Left ventricle myocardium inferior (tissue), 1 donor: ENCODE results near the gene TBCD. TPM values are rescaled to one million over a fixed set of nuclear protein-coding genes. Genes with fewer than 3 reads are reported as not detected.

ENCODE experiments used
- DNase-seq: peaks from one replicate; pipeline ENCODE4 v3.0.0-alpha.2; 2020
- H3K27ac ChIP-seq: fragments of 200-600 bp; replicated peaks from 2 replicates; pipeline ENCODE4 v1.8.0; 2021
- H3K27me3 ChIP-seq: fragments of 200-600 bp; 2 replicates; pipeline ENCODE4 v1.8.0; 2021; ENCODE audit warnings: low read depth
- H3K36me3 ChIP-seq: fragments of 200-600 bp; 2 replicates; pipeline ENCODE4 v1.8.0; 2021
- H3K4me1 ChIP-seq: fragments of 200-600 bp; 2 replicates; pipeline ENCODE4 v1.8.0; 2021
- H3K4me3 ChIP-seq: fragments of 200-600 bp; 2 replicates; pipeline ENCODE4 v1.8.0; 2021; ENCODE audit warnings: mild to moderate bottlenecking, moderate library complexity
- H3K9me3 ChIP-seq: fragments of 200-600 bp; replicated peaks from 2 replicates; pipeline ENCODE4 v1.8.0; 2021
- intact Hi-C: fragments of 100-400 bp; cut with micrococcal nuclease; formaldehyde crosslinking; loops from one replicate; pipeline ENCODE4 v1.11.0; 2022
- total RNA-seq: library from RNA; stranded (reverse); fragmentation: NEBNext Ultra II Directional; extraction: Animal tissue kit (Norgen Biotek cat#: 25700); gene quantifications from one replicate; pipeline ENCODE4 v1.2.1, GENCODE V29; 2021
- TF ChIP-seq, protein P1 (sequence below): fragments of 200-600 bp; IDR thresholded peaks from 2 replicates; pipeline ENCODE4 v1.8.0; 2021; ENCODE audit warnings: antibody characterized with exemption, mild to moderate bottlenecking, borderline replicate concordance
- donor health status: DM: no; HTN: yes; CAD: no; lungs with severe emphysema.

TBCD gene
- total RNA-seq, 1 donor from 2014 or later: 48.0 TPM

- Histone ChIP-seq H3K36me3 (peaks cover 20% of the 10 kb centered on the region), H3K27ac (no peak overlapping the region), H3K9me3 (no peaks in the 10 kb centered on the region), H3K4me3 (no peak overlapping the region), H3K27me3 (no peaks in the 10 kb centered on the region), H3K4me1 (peaks cover 20% of the 10 kb centered on the region)
- intact Hi-C loops: no loop called here
- no peak for DNase-seq
- TF ChIP-seq, protein P1, sequence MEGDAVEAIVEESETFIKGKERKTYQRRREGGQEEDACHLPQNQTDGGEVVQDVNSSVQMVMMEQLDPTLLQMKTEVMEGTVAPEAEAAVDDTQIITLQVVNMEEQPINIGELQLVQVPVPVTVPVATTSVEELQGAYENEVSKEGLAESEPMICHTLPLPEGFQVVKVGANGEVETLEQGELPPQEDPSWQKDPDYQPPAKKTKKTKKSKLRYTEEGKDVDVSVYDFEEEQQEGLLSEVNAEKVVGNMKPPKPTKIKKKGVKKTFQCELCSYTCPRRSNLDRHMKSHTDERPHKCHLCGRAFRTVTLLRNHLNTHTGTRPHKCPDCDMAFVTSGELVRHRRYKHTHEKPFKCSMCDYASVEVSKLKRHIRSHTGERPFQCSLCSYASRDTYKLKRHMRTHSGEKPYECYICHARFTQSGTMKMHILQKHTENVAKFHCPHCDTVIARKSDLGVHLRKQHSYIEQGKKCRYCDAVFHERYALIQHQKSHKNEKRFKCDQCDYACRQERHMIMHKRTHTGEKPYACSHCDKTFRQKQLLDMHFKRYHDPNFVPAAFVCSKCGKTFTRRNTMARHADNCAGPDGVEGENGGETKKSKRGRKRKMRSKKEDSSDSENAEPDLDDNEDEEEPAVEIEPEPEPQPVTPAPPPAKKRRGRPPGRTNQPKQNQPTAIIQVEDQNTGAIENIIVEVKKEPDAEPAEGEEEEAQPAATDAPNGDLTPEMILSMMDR: no peak
Observed at GRCh38 chr17:82779541-82779940, 27.7 kb downstream of the TBCD start.

GRCh38 chr17:82780195-82780594 is 28.3 kb downstream of the TBCD start:
- Histone ChIP-seq H3K4me1 (peaks cover 15% of the 10 kb centered on the region), H3K27me3 (no peaks in the 10 kb centered on the region), H3K36me3 (peaks cover 21% of the 10 kb centered on the region), H3K27ac (no peak overlapping the region), H3K9me3 (no peaks in the 10 kb centered on the region), H3K4me3 (no peak overlapping the region)
- intact Hi-C loops: loop anchor here (5.0 kb wide), 1 partner anchor 137 kb away; no protein-coding TSS in a partner anchor
- DNase-seq: no peak
- TF ChIP-seq, protein P1: no peak

- Histone ChIP-seq H3K4me1 (peaks cover 14% of the 10 kb centered on the region), H3K4me3 (no peak overlapping the region), H3K27me3 (no peaks in the 10 kb centered on the region), H3K27ac (no peak overlapping the region), H3K9me3 (no peaks in the 10 kb centered on the region), H3K36me3 (peaks cover 21% of the 10 kb centered on the region)
- no peak for DNase-seq
- intact Hi-C loops: loop anchor here (5.0 kb wide), 1 partner anchor 136 kb away; no protein-coding TSS in a partner anchor
- TF ChIP-seq, protein P1: no peak
Observed at GRCh38 chr17:82780971-82781893, 29.4 kb downstream of the TBCD start.

GRCh38 chr17:82781894-82782274 is 30.0 kb downstream of the TBCD start:
- Histone ChIP-seq H3K27ac (peak overlapping the region; percentile 80), H3K4me1 (peaks cover 14% of the 10 kb centered on the region), H3K36me3 (peaks cover 21% of the 10 kb centered on the region), H3K9me3 (no peaks in the 10 kb centered on the region), H3K4me3 (peak overlapping the region; percentile 27), H3K27me3 (no peaks in the 10 kb centered on the region)
- DNase-seq: peak; percentile 82
- TF ChIP-seq, protein P1: peak; percentile 99
- intact Hi-C loops: loop anchor here (5.0 kb wide), 1 partner anchor 135 kb away; no protein-coding TSS in a partner anchor

- H3K9me3 ChIP-seq: no peaks in the 10 kb centered on the region
- H3K36me3 ChIP-seq: peaks cover 21% of the 10 kb centered on the region
- DNase-seq: peak; percentile 31
- TF ChIP-seq, protein P1: no peak
- peak overlapping the region; percentile 27 for H3K4me3 ChIP-seq
- H3K27me3 ChIP-seq: no peaks in the 10 kb centered on the region
- intact Hi-C loops: loop anchor here (5.0 kb wide), 1 partner anchor 135 kb away; no protein-coding TSS in a partner anchor
- peak overlapping the region; percentile 80 for H3K27ac ChIP-seq
- H3K4me1 ChIP-seq: peaks cover 14% of the 10 kb centered on the region
Observed at GRCh38 chr17:82782657-82783207, 30.9 kb downstream of the TBCD start.
